Stimulated activated CD8-positive, alpha-beta memory T cell treated with anti-CD3 and anti-CD28 coated beads, Interleukin-15, amount 100 ng/mL, for 1 hour (primary cell): ENCODE measurements around the gene TSHZ1.

Source experiments
- DNase-seq: peaks from one replicate; pipeline ENCODE4 v3.0.0-alpha.2; 2020; ENCODE audit warnings: low read depth

TSHZ1 gene

GRCh38 chr18:75220551-75221355, 10.2 kb downstream of the TSHZ1 start:
- DNase-seq = no peak

- no peak for DNase-seq
Measured at GRCh38 chr18:75221397-75221796, 10.8 kb downstream of the TSHZ1 start.

DNA sequence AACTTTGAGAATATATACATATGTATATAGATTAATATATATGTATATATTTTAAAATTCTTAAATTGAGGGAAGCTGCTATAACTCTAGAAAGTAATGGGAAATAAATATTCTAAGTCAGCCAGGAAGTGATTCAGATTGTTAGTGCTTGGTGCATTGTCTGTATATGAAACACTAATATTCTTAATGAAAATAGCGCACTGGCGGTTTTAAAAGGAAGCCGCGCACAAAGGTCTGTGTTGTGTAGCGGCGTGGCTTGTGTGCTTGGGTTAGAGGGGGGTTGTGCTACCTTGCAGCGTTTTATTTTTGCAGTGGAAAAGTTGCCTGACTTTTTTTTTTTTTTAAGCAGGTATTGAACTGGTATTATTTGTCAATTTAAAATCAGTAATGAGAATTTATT, 11.3 kb downstream of the TSHZ1 start:
- no peak for DNase-seq

- DNase-seq = no peak
Measured at GRCh38 chr18:75222407-75222806, 11.8 kb downstream of the TSHZ1 start.

GRCh38 chr18:75223687-75224347, 13.2 kb downstream of the TSHZ1 start:
- DNase-seq = no peak

- no peak for DNase-seq
Measured at GRCh38 chr18:75226286-75226955, 15.8 kb downstream of the TSHZ1 start.

DNA sequence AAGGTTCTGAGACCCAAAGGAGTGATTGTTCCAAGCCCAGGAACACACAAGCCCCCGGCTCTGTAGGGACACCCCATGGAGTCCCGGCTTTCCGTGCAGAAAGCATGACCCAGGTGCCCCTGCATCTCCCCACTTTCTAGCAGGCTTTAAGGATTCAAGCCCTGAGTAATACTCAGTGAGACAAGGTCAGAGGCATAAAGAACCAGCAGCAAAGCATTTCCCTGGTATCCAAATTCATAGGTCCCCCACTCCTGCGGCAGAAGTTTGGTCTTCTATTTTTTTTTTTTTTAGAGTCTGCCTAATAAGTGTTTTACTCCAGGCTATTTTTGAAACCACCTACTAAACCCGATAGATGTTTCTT, 16.3 kb downstream of the TSHZ1 start:
- DNase-seq = no peak

DNA sequence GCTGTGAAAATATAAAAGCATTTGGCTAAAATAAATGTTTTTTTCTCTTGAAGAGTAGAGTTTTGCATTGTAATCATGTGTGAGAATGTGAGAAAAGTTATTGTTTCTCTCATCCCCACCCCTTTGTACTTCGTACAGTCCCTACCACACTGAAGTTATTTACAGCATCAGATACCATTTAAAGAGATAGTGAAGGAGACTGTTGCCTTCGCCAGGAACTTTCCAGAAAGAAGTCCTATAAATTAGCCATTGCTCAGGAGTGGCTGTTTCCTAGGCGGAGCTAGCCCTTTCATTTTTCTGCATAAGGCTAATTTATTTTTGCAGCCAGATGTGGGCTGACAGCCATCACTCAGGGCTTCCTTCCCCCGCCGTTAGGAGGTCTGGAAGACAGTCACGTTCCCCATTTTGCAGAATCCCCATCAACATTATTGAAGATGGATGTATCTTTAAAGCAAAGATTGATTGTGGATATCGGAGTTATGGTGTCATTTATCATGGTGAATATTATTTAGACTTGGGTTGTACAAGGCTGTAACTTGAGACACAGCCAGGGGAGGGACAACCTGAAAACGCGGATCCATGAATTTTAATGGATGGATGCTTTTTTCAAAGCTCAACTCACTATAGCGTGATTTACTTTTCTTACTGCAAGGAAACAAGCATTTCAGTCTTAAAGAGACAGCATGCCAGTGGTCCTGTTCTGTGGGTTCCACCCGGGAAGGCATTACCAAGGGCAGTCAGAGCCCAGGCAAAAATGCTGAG, 17.1 kb downstream of the TSHZ1 start:
- no peak for DNase-seq

- DNase-seq = no peak
Measured at GRCh38 chr18:75228967-75229366, 18.4 kb downstream of the TSHZ1 start.

GRCh38 chr18:75229437-75229836, 18.8 kb downstream of the TSHZ1 start:
- no peak for DNase-seq

GRCh38 chr18:75230163-75231052, 19.8 kb downstream of the TSHZ1 start:
- no peak for DNase-seq

DNA sequence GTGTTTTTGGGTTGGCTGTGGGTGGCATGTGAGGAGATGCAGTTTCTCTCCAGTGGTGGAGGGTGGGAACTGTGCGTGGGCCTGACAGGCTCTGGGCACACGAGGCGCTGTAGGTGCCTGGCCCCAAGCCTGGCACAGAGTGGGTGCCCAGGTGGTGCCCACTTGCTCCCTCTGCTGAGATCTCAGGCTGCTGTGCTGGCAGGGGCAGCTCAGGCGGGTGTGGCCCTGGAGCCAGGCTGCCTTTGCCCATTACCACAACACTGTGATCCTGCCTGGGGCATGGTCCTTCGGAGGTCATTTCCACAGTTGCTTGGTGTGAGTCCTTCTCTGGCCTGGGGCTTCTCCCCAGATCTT, 20.4 kb downstream of the TSHZ1 start:
- DNase-seq = no peak

DNA sequence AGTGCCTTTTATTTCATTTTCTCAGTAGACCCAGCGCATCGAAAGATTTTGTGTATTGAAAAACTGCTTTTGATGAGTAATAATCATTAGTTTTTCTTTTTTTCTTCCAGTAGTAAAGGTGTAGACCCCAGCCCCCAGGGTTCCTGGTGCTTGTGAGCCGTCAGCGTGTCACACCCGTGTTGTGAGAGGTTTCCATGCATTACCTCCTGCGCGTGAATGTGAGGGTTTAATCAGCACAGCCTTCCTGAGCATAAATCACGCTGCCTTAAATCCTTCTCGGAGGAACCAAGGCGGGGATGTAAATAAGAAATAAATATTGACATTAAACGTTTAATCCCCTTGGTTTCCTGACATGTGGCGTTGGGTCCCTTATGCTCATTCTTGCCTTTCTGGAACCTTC, 24.3 kb downstream of the TSHZ1 start:
- DNase-seq = no peak

DNA sequence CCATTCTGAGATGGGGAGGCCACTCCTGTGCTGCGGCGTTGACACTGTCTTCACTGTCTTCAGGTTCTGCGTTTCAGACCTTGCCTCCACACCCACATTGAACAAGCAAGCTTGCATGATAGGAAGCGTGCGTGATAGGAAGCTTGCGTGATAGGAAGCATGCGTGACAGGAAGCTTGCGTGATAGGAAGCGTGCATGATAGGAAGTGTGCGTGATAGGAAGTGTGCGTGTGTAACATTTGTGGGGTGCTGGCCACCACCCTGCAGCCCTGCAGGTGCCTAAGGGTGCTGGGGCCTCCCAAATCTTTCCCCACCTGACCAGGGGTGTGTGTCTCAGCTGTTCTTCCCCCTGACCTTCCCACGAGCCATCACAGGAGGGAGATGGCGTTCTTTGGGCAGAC, 25.3 kb downstream of the TSHZ1 start:
- DNase-seq = no peak

- no peak for DNase-seq
Measured at GRCh38 chr18:75238100-75238499, 27.5 kb downstream of the TSHZ1 start.

- DNase-seq = no peak
Measured at GRCh38 chr18:75238786-75239185, 28.2 kb downstream of the TSHZ1 start.

- no peak for DNase-seq
Measured at GRCh38 chr18:75240433-75240832, 29.8 kb downstream of the TSHZ1 start.

DNA sequence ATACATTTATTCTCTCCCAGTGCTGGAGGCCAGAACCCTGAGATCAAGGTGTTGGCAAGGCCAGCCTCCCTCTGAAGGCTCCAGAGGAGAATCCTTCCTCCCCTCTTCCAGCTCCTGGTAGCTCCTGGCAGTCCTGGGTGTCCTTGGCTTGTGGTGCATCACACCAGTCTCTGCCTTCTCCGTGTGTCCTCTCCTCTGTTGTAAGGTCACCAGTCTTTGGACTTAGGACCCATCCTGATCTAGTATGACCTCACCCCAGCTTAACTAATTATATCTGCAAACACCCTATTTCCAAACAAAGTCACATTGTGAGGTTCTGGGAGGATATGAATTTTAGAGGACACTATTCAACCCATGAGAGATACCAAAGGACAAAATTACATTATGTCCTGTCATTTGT, 31.1 kb downstream of the TSHZ1 start:
- no peak for DNase-seq

DNA sequence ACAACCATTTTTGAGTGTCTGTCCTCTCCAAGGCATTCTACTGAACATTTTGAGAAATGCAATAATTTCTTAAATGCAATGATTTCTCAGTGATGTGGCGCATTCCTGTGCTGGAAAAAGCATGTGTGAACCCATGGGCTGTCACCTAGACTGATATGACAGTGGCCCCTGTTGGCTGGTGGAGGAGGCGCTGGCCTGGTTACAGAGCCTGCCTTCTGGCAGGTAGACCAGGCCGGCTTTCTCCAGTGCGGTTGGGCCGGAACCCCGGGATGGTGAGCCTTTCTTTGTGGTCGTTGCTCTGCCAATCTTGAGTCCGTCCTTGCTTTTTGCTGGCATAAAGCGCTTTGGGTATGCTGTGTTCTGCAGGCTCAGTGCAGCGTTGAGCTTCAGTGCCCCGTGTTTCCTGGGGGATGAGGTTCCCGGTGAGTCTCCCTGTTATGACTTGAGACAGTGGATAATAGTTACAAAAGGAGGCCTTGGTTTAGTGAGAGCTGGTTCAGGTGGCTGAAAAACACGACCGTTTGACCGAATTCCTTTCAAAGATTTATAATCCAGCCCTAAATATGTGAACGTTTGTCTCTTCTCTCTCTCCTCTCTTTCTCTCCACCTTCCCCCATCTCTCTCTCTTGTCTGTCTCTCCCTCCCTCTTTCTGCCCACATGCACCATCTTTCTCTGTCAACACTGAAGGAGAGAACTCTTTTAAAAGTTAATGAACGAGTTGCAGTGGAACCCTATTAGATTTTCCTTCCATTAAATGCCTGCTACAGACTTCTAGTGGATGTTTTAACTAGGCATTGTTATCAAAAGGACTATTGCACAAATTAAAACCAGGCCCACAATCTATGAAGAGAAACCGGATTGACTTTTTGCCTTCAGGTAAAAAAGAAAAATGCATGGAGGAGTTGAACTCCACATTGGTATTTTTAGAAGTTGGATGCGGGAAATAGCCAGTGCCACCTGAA, 34.0 kb downstream of the TSHZ1 start:
- DNase-seq = no peak
